ENCODE data around the gene VDR. TPM values are rescaled to one million over a fixed set of nuclear protein-coding genes. Genes with fewer than 3 reads are reported as not detected.

VDR gene
- total RNA-seq, 1 donor from 2014 or later, result 0.54 TPM

GRCh38 chr12:47855502-47855901 is 49.3 kb downstream of the VDR start:
- Mint-ChIP-seq H3K4me3 (no peak overlapping the region), H3K27me3 (ENCODE audit: low read depth) (peaks cover 2% of the 10 kb centered on the region), H3K4me1 (peaks cover 21% of the 10 kb centered on the region), H3K36me3 (no peaks in the 10 kb centered on the region), H3K27ac (no peak overlapping the region), H3K9me3 (no peaks in the 10 kb centered on the region)
- TF ChIP-seq CTCF (IDR thresholded peaks at IDR 0.05; ENCODE audit: unreplicated experiment), result no peak
- DNase-seq (ENCODE audit: low spot score in 2 of 2, unreplicated experiment in 2 of 2), result no peak

GRCh38 chr12:47854531-47854930 is 50.3 kb downstream of the VDR start:
- TF ChIP-seq CTCF (IDR thresholded peaks at IDR 0.05; ENCODE audit: unreplicated experiment), result no peak
- H3K9me3 Mint-ChIP-seq, result no peaks in the 10 kb centered on the region
- H3K27ac Mint-ChIP-seq, result no peak overlapping the region
- H3K4me1 Mint-ChIP-seq, result peaks cover 25% of the 10 kb centered on the region
- DNase-seq (ENCODE audit: low spot score in 2 of 2, unreplicated experiment in 2 of 2), result no peak
- no peaks in the 10 kb centered on the region for H3K36me3 Mint-ChIP-seq
- H3K4me3 Mint-ChIP-seq, result no peak overlapping the region
- H3K27me3 Mint-ChIP-seq (ENCODE audit: low read depth), result peaks cover 2% of the 10 kb centered on the region

- DNase-seq (ENCODE audit: low spot score in 2 of 2, unreplicated experiment in 2 of 2), result no peak
- H3K27me3 Mint-ChIP-seq (ENCODE audit: low read depth), result no peaks in the 10 kb centered on the region
- TF ChIP-seq CTCF (IDR thresholded peaks at IDR 0.05; ENCODE audit: unreplicated experiment), result no peak
- H3K36me3 Mint-ChIP-seq, result no peaks in the 10 kb centered on the region
- H3K9me3 Mint-ChIP-seq, result no peaks in the 10 kb centered on the region
- peaks cover 25% of the 10 kb centered on the region for H3K4me1 Mint-ChIP-seq
- H3K4me3 Mint-ChIP-seq, result no peak overlapping the region
- no peak overlapping the region for H3K27ac Mint-ChIP-seq
These were observed 52.7 kb downstream of the VDR start for GRCh38 chr12:47852096-47852571.

GRCh38 chr12:47851303-47851952 is 53.4 kb downstream of the VDR start:
- Mint-ChIP-seq H3K27ac (no peak overlapping the region), H3K36me3 (no peaks in the 10 kb centered on the region), H3K9me3 (no peaks in the 10 kb centered on the region), H3K4me1 (peaks cover 25% of the 10 kb centered on the region), H3K4me3 (no peak overlapping the region), H3K27me3 (ENCODE audit: low read depth) (no peaks in the 10 kb centered on the region)
- TF ChIP-seq CTCF (IDR thresholded peaks at IDR 0.05; ENCODE audit: unreplicated experiment), result no peak
- DNase-seq (ENCODE audit: low spot score in 2 of 2, unreplicated experiment in 2 of 2), result no peak

GRCh38 chr12:47850153-47851084 is 54.4 kb downstream of the VDR start:
- Mint-ChIP-seq H3K9me3 (no peaks in the 10 kb centered on the region), H3K36me3 (no peaks in the 10 kb centered on the region), H3K27ac (no peak overlapping the region), H3K4me3 (no peak overlapping the region), H3K27me3 (ENCODE audit: low read depth) (no peaks in the 10 kb centered on the region), H3K4me1 (peaks cover 25% of the 10 kb centered on the region)
- no peak for TF ChIP-seq CTCF (IDR thresholded peaks at IDR 0.05; ENCODE audit: unreplicated experiment)
- no peak for DNase-seq (ENCODE audit: low spot score in 2 of 2, unreplicated experiment in 2 of 2)
